Sigmoid colon (tissue), 7 donors: Measurements from ENCODE around the gene SLC2A13. TPM values are rescaled to one million over a fixed set of nuclear protein-coding genes. Genes with fewer than 3 reads are reported as not detected.

Experiments used
- DNase-seq: peaks from one replicate; pipeline ENCODE4 v3.0.0-alpha.2; 2019
- H3K27ac ChIP-seq, 4 donors: fragments of 200-600 bp; sonication (generic); one replicate each; pipeline ENCODE4 v1.5.1; 2016 to 2019; ENCODE audit warnings: mild to moderate bottlenecking in 1 of 4
- H3K27me3 ChIP-seq, 3 donors: fragments of 200-600 bp; sonication (generic); one replicate each; pipeline ENCODE4 v1.5.1; 2019; ENCODE audit warnings: mild to moderate bottlenecking in 1 of 3
- H3K36me3 ChIP-seq, 4 donors: fragments of 200-600 bp; sonication (generic); one replicate each; pipeline ENCODE4 v1.5.1; 2016 to 2019
- H3K4me1 ChIP-seq, 4 donors: fragments of 200-600 bp; sonication (generic); one replicate each; pipeline ENCODE4 v1.5.1; 2017 to 2019
- H3K4me3 ChIP-seq, 4 donors: fragments of 200-600 bp; sonication (generic); one replicate each; pipeline ENCODE4 v1.5.1; 2017 to 2019; ENCODE audit warnings: mild to moderate bottlenecking in 2 of 4, moderate library complexity in 1 of 4
- H3K9me3 ChIP-seq, 4 donors: fragments of 200-600 bp in 3 of 4; sonication (generic) in 3 of 4; one replicate each; pipeline versions ENCODE4 v1.5.1 to v1.6.1; 2013 to 2019
- EP300 ChIP-seq, 4 donors: sonication (generic); formaldehyde crosslinking; IDR thresholded peaks; one replicate each; pipeline ENCODE4 v1.6.1; 2017; ENCODE audit warnings: antibody characterized with exemption in 4 of 4
- POLR2A ChIP-seq, 2 donors: fragments of 450-650 bp; IDR thresholded peaks; one replicate each; pipeline ENCODE4 v1.6.1; 2016; ENCODE audit warnings: antibody characterized with exemption in 2 of 2, mild to moderate bottlenecking in 2 of 2, moderate library complexity in 2 of 2
- POLR2AphosphoS5 ChIP-seq, 4 donors: sonication (generic); formaldehyde crosslinking; IDR thresholded peaks; one replicate each; pipeline ENCODE4 v1.6.1; 2017; ENCODE audit warnings: antibody characterized with exemption in 4 of 4
- WGBS, 2 donors: extraction: QIAGEN DNeasy Blood & Tissue Kit; methylation state at CpG; one replicate each; pipeline ENCODE4 v1.1.7; 2013; 5-methylcytosine and 5-hydroxymethylcytosine counted together
- intact Hi-C: fragments of 100-400 bp; cut with DNase I; formaldehyde crosslinking; loops from one replicate; pipeline ENCODE4 v1.15.1; 2023
- polyA plus RNA-seq, 3 donors: library from polyadenylated mRNA; stranded (reverse); fragments of 200-250 nt; gene quantifications; one replicate each; pipeline ENCODE4 v1.2.3, GENCODE V29; 2013
- total RNA-seq, 4 donors: library from RNA; depleted of rRNA; stranded (reverse); fragments of >200 nt; gene quantifications; one replicate each; pipeline ENCODE4 v1.1.0, GENCODE V29; 2016
- TF ChIP-seq, protein P1 (sequence below), 4 experiments: fragments of 450-650 bp in 3 of 4; fragments of 200-600 bp in 1 of 4; IDR thresholded peaks; one replicate each; pipeline ENCODE4 v1.5.1; 2016 to 2019; ENCODE audit warnings: antibody characterized with exemption in 4 of 4, mild to moderate bottlenecking in 3 of 4, moderate library complexity in 2 of 4
- donor health status: healthy with polysubstance abuse.
- donor health status: Bipolar disorder and iron deficiency.
- donor health status: healthy.

SLC2A13 gene
- total and polyA plus RNA-seq, 7 donors: 1.8 to 32.3 (median 20.2) TPM

DNA sequence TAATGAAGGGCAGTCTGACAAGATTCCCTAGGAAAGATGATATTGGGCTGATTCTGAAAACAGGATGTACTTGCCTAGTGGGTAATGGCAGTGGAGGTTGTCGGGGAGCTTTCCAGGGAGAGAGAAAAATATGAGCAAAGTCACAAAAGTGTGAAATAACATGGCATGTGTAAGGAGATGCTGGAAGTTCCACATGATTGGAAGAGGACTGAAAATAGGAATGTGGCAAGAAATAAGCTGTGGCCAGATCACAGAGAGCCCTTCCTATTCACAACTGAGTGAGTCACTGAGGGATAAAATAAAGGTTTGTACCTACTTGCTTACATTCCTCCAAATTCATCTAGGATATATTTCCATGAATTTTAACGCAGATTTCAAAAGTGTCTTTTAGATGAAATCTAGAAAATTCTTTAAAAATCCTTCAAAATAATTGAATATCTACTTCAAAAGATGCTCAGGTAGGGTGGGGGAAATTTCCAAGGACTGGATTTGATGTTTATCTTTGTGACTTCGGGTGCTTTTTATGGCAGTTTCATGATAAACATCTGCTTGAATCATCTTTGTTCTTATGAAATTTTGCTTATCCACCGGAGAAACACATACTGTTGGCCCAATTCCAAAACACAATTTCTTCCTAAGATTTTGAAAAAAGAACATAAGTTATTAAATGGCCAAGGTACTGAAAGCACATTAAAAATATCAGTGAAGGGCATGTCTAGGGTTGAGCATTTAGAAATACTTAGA lies 36.3 kb upstream of the SLC2A13 start:
- no peak overlapping the region for H3K4me3 ChIP-seq
- H3K4me1 ChIP-seq: no peaks in the 10 kb centered on the region
- TF ChIP-seq POLR2A (IDR thresholded peaks at IDR 0.05) (no peak), POLR2AphosphoS5 (IDR thresholded peaks at IDR 0.05) (no peak), EP300 (IDR thresholded peaks at IDR 0.05) (no peak)
- TF ChIP-seq, protein P1, sequence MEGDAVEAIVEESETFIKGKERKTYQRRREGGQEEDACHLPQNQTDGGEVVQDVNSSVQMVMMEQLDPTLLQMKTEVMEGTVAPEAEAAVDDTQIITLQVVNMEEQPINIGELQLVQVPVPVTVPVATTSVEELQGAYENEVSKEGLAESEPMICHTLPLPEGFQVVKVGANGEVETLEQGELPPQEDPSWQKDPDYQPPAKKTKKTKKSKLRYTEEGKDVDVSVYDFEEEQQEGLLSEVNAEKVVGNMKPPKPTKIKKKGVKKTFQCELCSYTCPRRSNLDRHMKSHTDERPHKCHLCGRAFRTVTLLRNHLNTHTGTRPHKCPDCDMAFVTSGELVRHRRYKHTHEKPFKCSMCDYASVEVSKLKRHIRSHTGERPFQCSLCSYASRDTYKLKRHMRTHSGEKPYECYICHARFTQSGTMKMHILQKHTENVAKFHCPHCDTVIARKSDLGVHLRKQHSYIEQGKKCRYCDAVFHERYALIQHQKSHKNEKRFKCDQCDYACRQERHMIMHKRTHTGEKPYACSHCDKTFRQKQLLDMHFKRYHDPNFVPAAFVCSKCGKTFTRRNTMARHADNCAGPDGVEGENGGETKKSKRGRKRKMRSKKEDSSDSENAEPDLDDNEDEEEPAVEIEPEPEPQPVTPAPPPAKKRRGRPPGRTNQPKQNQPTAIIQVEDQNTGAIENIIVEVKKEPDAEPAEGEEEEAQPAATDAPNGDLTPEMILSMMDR (IDR thresholded peaks at IDR 0.05): no peak
- H3K9me3 ChIP-seq: no peaks in the 10 kb centered on the region
- no peak for DNase-seq
- intact Hi-C loops: no loop called here
- H3K27ac ChIP-seq: no peak overlapping the region
- no peaks in the 10 kb centered on the region for H3K27me3 ChIP-seq
- no peaks in the 10 kb centered on the region for H3K36me3 ChIP-seq
- WGBS, 2 donors: 53 to 65% methylated on average over 4 of the region's 4 CpGs

DNA sequence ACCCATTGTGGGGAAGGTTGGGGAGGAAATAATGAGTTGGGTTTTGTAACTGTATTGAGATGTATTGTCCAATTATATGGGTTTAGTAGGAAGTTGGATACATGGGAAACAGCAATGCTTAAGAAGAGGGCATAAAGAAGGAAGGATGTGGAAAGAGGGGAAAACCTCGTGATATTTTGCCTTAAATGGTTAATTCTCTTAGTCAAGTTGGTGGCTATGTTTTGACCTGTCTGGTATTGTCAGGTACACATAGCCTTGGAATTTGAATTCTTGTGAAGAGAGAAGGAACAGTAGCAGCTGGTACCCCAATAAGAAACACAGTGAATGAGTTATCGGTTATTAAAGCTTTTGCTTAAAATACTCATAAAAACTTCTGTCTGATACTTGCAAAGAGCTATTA lies 32.6 kb upstream of the SLC2A13 start:
- WGBS, 2 donors: 87 to 90% methylated on average over 2 of the region's 2 CpGs
- no peak overlapping the region for H3K4me3 ChIP-seq
- no peaks in the 10 kb centered on the region for H3K9me3 ChIP-seq
- no peak overlapping the region for H3K27ac ChIP-seq
- no peaks in the 10 kb centered on the region for H3K27me3 ChIP-seq
- intact Hi-C loops: no loop called here
- H3K36me3 ChIP-seq: no peaks in the 10 kb centered on the region
- no peaks in the 10 kb centered on the region for H3K4me1 ChIP-seq
- TF ChIP-seq, protein P1 (IDR thresholded peaks at IDR 0.05): no peak
- TF ChIP-seq POLR2AphosphoS5 (IDR thresholded peaks at IDR 0.05): no peak
- TF ChIP-seq EP300 (IDR thresholded peaks at IDR 0.05): no peak
- no peak for TF ChIP-seq POLR2A (IDR thresholded peaks at IDR 0.05)
- no peak for DNase-seq

DNA sequence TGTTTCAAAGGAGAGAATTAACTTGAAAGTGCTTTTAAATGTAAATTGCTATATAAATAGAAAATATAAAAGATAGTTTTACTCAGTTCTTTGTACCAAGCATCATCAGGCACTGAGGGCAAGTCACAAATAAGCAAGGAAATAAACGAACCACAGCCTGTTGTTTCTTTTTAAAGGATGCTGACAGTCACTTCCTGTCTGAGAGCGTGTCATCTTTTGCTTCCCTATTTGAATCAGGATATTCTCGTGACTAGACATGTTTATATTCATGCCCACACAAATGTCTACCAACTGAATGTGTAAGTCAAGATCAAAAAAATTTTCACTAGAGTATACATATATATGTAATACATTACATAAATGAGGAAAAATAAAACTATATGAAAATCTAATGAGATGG lies 31.4 kb upstream of the SLC2A13 start:
- no peaks in the 10 kb centered on the region for H3K36me3 ChIP-seq
- intact Hi-C loops: no loop called here
- H3K27ac ChIP-seq: no peak overlapping the region
- no peaks in the 10 kb centered on the region for H3K4me1 ChIP-seq
- H3K27me3 ChIP-seq: no peaks in the 10 kb centered on the region
- H3K9me3 ChIP-seq: no peaks in the 10 kb centered on the region
- DNase-seq: no peak
- no peak for TF ChIP-seq POLR2AphosphoS5 (IDR thresholded peaks at IDR 0.05)
- no peak for TF ChIP-seq EP300 (IDR thresholded peaks at IDR 0.05)
- TF ChIP-seq, protein P1 (IDR thresholded peaks at IDR 0.05): no peak
- TF ChIP-seq POLR2A (IDR thresholded peaks at IDR 0.05): no peak
- H3K4me3 ChIP-seq: no peak overlapping the region
- WGBS, 2 donors: 17 to 55% methylated on average over 3 of the region's 3 CpGs

DNA sequence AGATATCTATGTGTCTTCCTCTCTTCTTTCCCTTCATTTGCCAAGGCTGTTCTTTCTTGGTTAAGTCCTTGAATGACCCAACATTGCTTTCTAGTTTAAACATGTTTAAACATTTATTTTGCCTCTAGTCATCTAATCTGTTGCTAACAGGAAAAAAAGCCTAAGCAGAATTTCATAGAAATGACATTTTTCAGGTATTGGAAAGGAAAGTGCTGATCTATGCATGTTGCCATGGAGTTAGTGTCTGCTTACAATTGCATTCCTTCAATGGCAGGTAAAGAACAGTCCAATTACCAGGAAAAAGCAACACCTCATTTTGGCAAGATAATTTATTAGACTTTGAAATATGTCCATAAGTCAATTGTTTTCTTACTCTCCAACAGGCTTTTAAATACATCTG lies 21.5 kb upstream of the SLC2A13 start:
- Histone ChIP-seq H3K27me3 (no peaks in the 10 kb centered on the region), H3K4me3 (no peak overlapping the region), H3K9me3 (no peaks in the 10 kb centered on the region), H3K4me1 (no peaks in the 10 kb centered on the region), H3K27ac (no peak overlapping the region), H3K36me3 (no peaks in the 10 kb centered on the region)
- no peak for DNase-seq
- no peak for TF ChIP-seq POLR2A (IDR thresholded peaks at IDR 0.05)
- no peak for TF ChIP-seq EP300 (IDR thresholded peaks at IDR 0.05)
- intact Hi-C loops: no loop called here

DNA sequence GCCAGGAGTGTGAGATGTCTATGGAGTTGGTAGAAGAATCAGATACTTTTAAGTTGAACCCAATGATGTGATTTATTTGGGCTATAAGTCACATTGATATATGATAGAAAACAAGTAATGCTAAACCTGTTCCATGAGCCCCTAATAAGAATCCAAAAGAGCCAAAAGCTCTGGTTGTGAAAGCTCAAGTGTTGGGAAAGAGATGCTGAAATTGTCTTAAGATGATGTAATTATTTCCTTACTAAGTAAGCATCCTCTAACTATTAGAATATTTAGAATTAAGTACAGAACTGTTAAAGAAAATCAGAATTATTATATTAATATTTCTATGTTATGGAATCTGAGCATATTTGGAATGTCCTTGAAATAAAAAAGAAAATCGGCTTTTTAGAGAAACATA lies 17.6 kb upstream of the SLC2A13 start:
- H3K36me3 ChIP-seq: no peaks in the 10 kb centered on the region
- no peak for DNase-seq
- H3K27ac ChIP-seq: no peak overlapping the region
- intact Hi-C loops: no loop called here
- no peaks in the 10 kb centered on the region for H3K27me3 ChIP-seq
- no peak overlapping the region for H3K4me3 ChIP-seq
- no peaks in the 10 kb centered on the region for H3K4me1 ChIP-seq
- no peaks in the 10 kb centered on the region for H3K9me3 ChIP-seq
- no peak for TF ChIP-seq EP300 (IDR thresholded peaks at IDR 0.05)
- TF ChIP-seq POLR2A (IDR thresholded peaks at IDR 0.05): no peak
- TF ChIP-seq POLR2AphosphoS5 (IDR thresholded peaks at IDR 0.05): no peak
- WGBS, 2 donors: 95 to 96% methylated on average over 1 of the region's 1 CpG

DNA sequence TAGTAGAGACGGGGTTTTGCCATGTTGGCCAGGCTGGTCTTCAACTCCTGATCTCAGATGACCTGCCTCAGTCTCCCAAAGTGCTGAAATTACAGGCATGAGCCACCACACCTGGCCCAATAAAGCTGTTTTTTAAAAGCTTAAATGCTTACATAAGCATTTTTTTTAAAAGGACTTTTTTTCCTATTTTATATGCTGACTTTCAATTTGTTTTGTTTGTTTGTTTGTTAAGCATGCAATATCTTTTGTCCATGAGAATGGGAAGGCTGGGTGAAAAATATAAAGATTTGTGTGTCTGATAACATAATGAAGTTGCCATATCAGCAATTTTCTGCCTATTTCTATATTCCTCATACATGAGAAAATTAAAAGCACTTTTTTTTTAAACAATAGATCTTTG lies 17.0 kb upstream of the SLC2A13 start:
- no peaks in the 10 kb centered on the region for H3K4me1 ChIP-seq
- H3K4me3 ChIP-seq: no peak overlapping the region
- H3K36me3 ChIP-seq: no peaks in the 10 kb centered on the region
- no peak for TF ChIP-seq EP300 (IDR thresholded peaks at IDR 0.05)
- H3K9me3 ChIP-seq: no peaks in the 10 kb centered on the region
- H3K27ac ChIP-seq: no peak overlapping the region
- intact Hi-C loops: no loop called here
- H3K27me3 ChIP-seq: no peaks in the 10 kb centered on the region
- no peak for DNase-seq
- WGBS, 2 donors: 87 to 89% methylated on average over 1 of the region's 1 CpG
